Spleen (tissue), 11 donors: ENCODE measurements around the gene SNRPF. TPM values are rescaled to one million over a fixed set of nuclear protein-coding genes. Genes with fewer than 3 reads are reported as not detected.

Source experiments
- DNase-seq: peaks from one replicate; pipeline ENCODE4 v3.0.0-alpha.2; 2020
- H3K27ac ChIP-seq, 8 donors: fragments of 200-600 bp; sonication (generic) in 7 of 8; 1 replicate in 4 of 8; 2 replicates in 4 of 8; pipeline versions ENCODE4 v1.5.0 to v1.8.0; 2016 to 2021; ENCODE audit warnings: inconsistent platforms in 4 of 8, mild to moderate bottlenecking in 4 of 8, moderate library complexity in 1 of 8
- H3K27me3 ChIP-seq, 7 donors: fragments of 200-600 bp; sonication (generic) in 6 of 7; replicated peaks in 1 of 7; 1 replicate in 4 of 7; 2 replicates in 3 of 7; pipeline versions ENCODE4 v1.5.0 to v1.8.0; 2016 to 2021; ENCODE audit warnings: inconsistent platforms in 3 of 7, mild to moderate bottlenecking in 1 of 7
- H3K36me3 ChIP-seq, 6 donors: fragments of 200-600 bp; sonication (generic) in 5 of 6; 1 replicate in 4 of 6; 2 replicates in 2 of 6; pipeline versions ENCODE4 v1.5.0 to v1.8.0; 2016 to 2021; ENCODE audit warnings: inconsistent platforms in 2 of 6
- H3K4me1 ChIP-seq, 6 donors: fragments of 200-600 bp; sonication (generic) in 5 of 6; 1 replicate in 3 of 6; 2 replicates in 3 of 6; pipeline versions ENCODE4 v1.5.0 to v1.8.0; 2016 to 2021; ENCODE audit warnings: inconsistent platforms in 3 of 6
- H3K4me3 ChIP-seq, 8 donors: fragments of 200-600 bp; sonication (generic) in 7 of 8; 1 replicate in 4 of 8; 2 replicates in 4 of 8; pipeline versions ENCODE4 v1.5.0 to v1.8.0; 2016 to 2021; ENCODE audit warnings: inconsistent platforms in 4 of 8, mild to moderate bottlenecking in 4 of 8, moderate library complexity in 2 of 8
- H3K9me3 ChIP-seq, 8 donors: fragments of 200-600 bp; sonication (generic) in 7 of 8; 1 replicate in 4 of 8; 2 replicates in 4 of 8; pipeline versions ENCODE4 v1.5.0 to v1.8.0; 2016 to 2021; ENCODE audit warnings: inconsistent platforms in 4 of 8
- CTCF ChIP-seq, 11 experiments: fragments of 200-600 bp in 7 of 11; fragments of 450-650 bp in 4 of 11; sonication (generic) in 4 of 11; IDR thresholded peaks in 8 of 11; conservative IDR thresholded peaks in 3 of 11; 1 replicate in 7 of 11; 2 replicates in 4 of 11; pipeline versions ENCODE4 v1.4.0 to v1.8.0; 2016 to 2021; ENCODE audit warnings: antibody characterized with exemption in 11 of 11, inconsistent platforms in 4 of 11, mild to moderate bottlenecking in 1 of 11
- POLR2A ChIP-seq, 3 donors: fragments of 450-650 bp; IDR thresholded peaks; one replicate each; pipeline ENCODE4 v1.5.1; 2017; ENCODE audit warnings: antibody characterized with exemption in 3 of 3, mild to moderate bottlenecking in 1 of 3
- POLR2AphosphoS5 ChIP-seq, 3 donors: sonication (generic); formaldehyde crosslinking; IDR thresholded peaks; one replicate each; pipeline ENCODE4 v1.5.1; 2017; ENCODE audit warnings: antibody characterized with exemption in 3 of 3
- WGBS, 5 donors: extraction: QIAGEN DNeasy Blood & Tissue Kit in 3 of 5; methylation state at CpG; one replicate each; pipeline versions ENCODE4 v1.1.5 to v1.1.7; 2013 to 2018; 5-methylcytosine and 5-hydroxymethylcytosine counted together
- intact Hi-C: fragments of 100-400 bp; cut with DNase I; formaldehyde crosslinking; loops from one replicate; pipeline ENCODE4 v1.15.0; 2023; ENCODE audit warnings: low total_unique reads
- polyA plus RNA-seq, 3 donors: library from polyadenylated mRNA; stranded (reverse); fragments of 200-250 nt; gene quantifications; one replicate each; pipeline ENCODE4 v1.2.1, GENCODE V29; 2013
- total RNA-seq, 7 donors: library from RNA; depleted of rRNA in 3 of 7; stranded (reverse); fragments of >200 nt in 3 of 7; fragmentation: NEBNext Ultra II Directional in 4 of 7; extraction: Animal tissue kit (Norgen Biotek cat#: 25700) in 4 of 7; gene quantifications; one replicate each; pipeline versions ENCODE4 v1.1.0 to v1.2.1, GENCODE V29; 2016 to 2021
- donor health status: healthy with polysubstance abuse.
- donor health status: DM: no; HTN: no; CAD: no; lungs with moderate emphysema.
- donor health status: DM: no; HTN: no; CAD: no.
- donor health status: Bipolar disorder and iron deficiency.
- donor health status: healthy.
- donor health status: DM: no; HTN: no; CAD: no.
- donor health status: DM: yes; HTN: yes; CAD: no.

SNRPF gene
- total and polyA plus RNA-seq, 10 donors, result 5.6 to 50.3 (median 18.3) TPM

GRCh38 chr12:95909871-95910270, 51.1 kb downstream of the SNRPF start:
- no peaks in the 10 kb centered on the region for H3K27me3 ChIP-seq
- peaks cover 0 to 6% (median 0%) of the 10 kb centered on the region in 6 donors for H3K4me1 ChIP-seq
- no peak overlapping the region for H3K27ac ChIP-seq
- no peak for TF ChIP-seq POLR2AphosphoS5 (IDR thresholded peaks at IDR 0.05)
- TF ChIP-seq CTCF (IDR thresholded peaks at IDR 0.05 in 8 of 11, conservative IDR thresholded peaks at IDR 0.05 in 3 of 11), result no peak
- no peak for TF ChIP-seq POLR2A (IDR thresholded peaks at IDR 0.05)
- no peak for DNase-seq
- H3K4me3 ChIP-seq, result no peak overlapping the region
- 78 to 92% (median 88%) methylated on average over 3 of the region's 3 CpGs for WGBS, 5 donors
- H3K36me3 ChIP-seq, result no peaks in the 10 kb centered on the region
- intact Hi-C loops, result no loop called here
- H3K9me3 ChIP-seq, result no peaks in the 10 kb centered on the region

Other genes starting within 250 kb of the SNRPF start
- gene NTN4, start 68.2 kb upstream of the SNRPF start, total RNA-seq, result 100 to 1,000 TPM; 207 to 482 (median 350) TPM
- 10 to 100 TPM; 17.6 to 54.0 (median 22.9) TPM for gene NTN4, start 68.2 kb upstream of the SNRPF start, polyA plus RNA-seq
- gene CCDC38, start 83.7 kb downstream of the SNRPF start, total RNA-seq, result 1 to 10 TPM in 3 of 7 donors, under 1 TPM in 3, not detected in 1; 0.34 to 2.1 (median 1.2) TPM
- 1 to 10 TPM in 1 of 3 donors, under 1 TPM in 2; 0.46 to 1.2 (median 0.65) TPM for gene CCDC38, start 83.7 kb downstream of the SNRPF start, polyA plus RNA-seq
- gene AMDHD1, start 84.4 kb downstream of the SNRPF start, total RNA-seq, result 10 to 100 TPM in 1 of 7 donors, 1 to 10 TPM in 6; 2.2 to 12.2 (median 3.5) TPM
- 1 to 10 TPM; 2.3 to 2.9 (median 2.5) TPM for gene AMDHD1, start 84.4 kb downstream of the SNRPF start, polyA plus RNA-seq
- gene HAL, start 137.4 kb downstream of the SNRPF start, total RNA-seq, result 10 to 100 TPM in 4 of 7 donors, 1 to 10 TPM in 3; 4.6 to 27.3 (median 11.7) TPM
- gene HAL, start 137.4 kb downstream of the SNRPF start, polyA plus RNA-seq, result 1 to 10 TPM in 1 of 3 donors, under 1 TPM in 2; 0.24 to 1.9 (median 0.72) TPM
- 100 to 1,000 TPM in 4 of 7 donors, 10 to 100 TPM in 3; 79.0 to 183 (median 103) TPM for gene LTA4H, start 176.6 kb downstream of the SNRPF start, total RNA-seq
- gene LTA4H, start 176.6 kb downstream of the SNRPF start, polyA plus RNA-seq, result 10 to 100 TPM; 58.0 to 75.3 (median 62.9) TPM